GM12892 (cell line): ENCODE data around the gene LDAH.

ENCODE experiments used
- POLR2AphosphoS5 ChIP-seq: IDR thresholded peaks from 2 replicates; pipeline ENCODE4 v1.6.1; 2011; ENCODE audit warnings: low read depth, low read length, control low read depth
- TAF1 ChIP-seq: IDR thresholded peaks from 2 replicates; pipeline ENCODE4 v1.6.1; 2011; ENCODE audit warnings: low read depth, mild to moderate bottlenecking, control low read depth, low read length, borderline replicate concordance

DNA sequence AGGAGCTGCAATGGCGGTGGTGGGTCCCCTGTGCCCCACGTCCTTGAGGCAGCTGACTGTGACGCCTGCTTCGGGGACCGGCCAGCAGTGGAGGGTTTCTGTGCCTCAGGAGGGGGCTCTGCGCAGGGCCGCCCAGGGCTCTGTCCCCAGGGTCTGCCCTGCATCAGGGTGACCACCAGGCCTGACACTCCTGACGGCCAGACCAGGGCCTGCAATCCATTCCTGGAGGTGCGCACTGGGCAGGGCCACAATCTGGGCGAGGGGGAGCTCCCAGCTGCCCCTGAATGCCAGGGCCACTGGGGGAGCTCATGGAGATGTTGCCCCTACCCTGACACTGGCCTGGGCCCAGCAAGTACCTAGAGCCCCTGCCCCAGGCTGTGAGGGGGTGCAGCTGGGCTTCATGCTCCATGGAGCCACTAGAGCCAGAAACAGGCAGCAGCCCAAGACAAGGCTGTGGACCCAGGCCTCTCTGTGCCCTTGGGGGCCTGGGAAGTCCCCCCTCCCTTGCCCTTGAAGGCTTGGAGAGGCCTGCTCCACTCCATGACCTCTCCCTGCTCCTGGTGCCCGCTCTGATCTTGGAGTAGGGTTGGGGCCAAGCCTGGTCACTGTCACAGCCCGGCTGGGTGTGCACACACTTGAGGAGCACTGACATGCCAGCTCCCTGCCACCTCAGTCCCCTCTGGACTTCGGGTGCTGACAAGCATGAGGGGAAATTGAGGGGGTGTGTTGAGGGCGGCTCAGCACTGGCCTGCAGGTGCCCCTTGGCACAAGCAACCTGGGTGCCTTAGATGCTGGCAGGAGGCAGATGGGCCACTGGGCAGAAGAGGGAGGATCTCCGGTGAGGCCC is 55.9 kb downstream of the LDAH start:
- TF ChIP-seq TAF1: no peak
- TF ChIP-seq POLR2AphosphoS5: no peak
